SU-DHL-6 (cell line): ENCODE results near the gene NOTUM.

Source experiments
- CTCF ChIP-seq: fragments of 200-600 bp; sonication (generic); IDR thresholded peaks from one replicate; pipeline ENCODE4 v1.5.1; 2017; ENCODE audit warnings: antibody characterized with exemption, mild to moderate bottlenecking, low read length, moderate library complexity; ENCODE audit not compliant: insufficient read depth, poor library complexity, severe bottlenecking
- EZH2phosphoT487 ChIP-seq: fragments of 200-600 bp; sonication (generic), shearing (Covaris generic); conservative IDR thresholded peaks from 2 replicates; pipeline ENCODE4 v1.6.1; 2018; ENCODE audit warnings: mild to moderate bottlenecking, antibody characterized with exemption, low read length, moderate library complexity, mixed read lengths

- TF ChIP-seq CTCF (no peak), EZH2phosphoT487 (no peak)
Observed at GRCh38 chr17:81999587-81999975, 38.6 kb upstream of the NOTUM start.
